ENCODE measurements around the gene TSPAN9. TPM values are rescaled to one million over a fixed set of nuclear protein-coding genes. Genes with fewer than 3 reads are reported as not detected.

TSPAN9 gene
- total RNA-seq, 4 donors from 2014 or later, result 13.7 to 35.4 (median 26.7) TPM

DNA sequence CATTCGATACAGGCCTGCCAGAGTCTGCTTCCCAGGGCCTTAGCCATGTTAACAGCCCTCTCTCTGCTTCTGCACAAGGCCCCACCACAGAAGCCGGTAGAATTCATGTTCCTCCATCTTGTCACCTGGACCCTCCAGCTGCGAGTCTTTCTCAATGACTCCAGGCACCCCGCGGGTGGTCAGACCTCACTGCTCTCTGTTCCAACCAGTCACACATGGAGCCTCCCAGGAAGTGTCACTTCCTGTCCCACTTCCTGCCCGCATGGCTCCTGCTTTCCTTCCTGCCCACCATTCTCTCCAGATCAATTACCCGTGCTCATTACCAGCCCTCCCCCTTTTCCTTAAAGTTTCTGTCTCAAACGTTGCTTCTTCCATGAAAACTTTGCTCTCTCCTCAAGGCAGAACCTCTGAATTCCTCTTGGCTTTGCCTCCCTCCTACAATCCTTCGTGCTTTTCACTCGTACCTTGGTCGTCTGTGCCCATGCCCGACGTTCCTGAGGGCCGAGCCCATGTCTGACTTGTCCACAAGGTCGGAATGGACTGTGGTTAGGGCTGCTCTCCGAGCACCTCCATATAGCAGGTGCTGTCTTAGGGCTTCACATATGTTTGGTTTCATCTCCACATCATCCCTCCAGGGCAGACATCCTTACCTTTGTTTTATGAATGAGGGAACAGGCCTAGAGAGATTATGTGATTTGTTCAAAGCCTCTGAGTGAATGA is 172.1 kb downstream of the TSPAN9 start:
- no peak for DNase-seq (ENCODE audit: extremely low spot score)
- peaks cover 38 to 91% (median 49%) of the 10 kb centered on the region in 4 donors for H3K4me1 ChIP-seq
- WGBS, result 84% methylated on average over 16 of the region's 16 CpGs
- H3K9me3 ChIP-seq, result no peaks in the 10 kb centered on the region
- no peaks in the 10 kb centered on the region for H3K27me3 ChIP-seq
- TF ChIP-seq POLR2A (IDR thresholded peaks at IDR 0.05; ENCODE audit: low read depth), result no peak
- TF ChIP-seq, protein P1, sequence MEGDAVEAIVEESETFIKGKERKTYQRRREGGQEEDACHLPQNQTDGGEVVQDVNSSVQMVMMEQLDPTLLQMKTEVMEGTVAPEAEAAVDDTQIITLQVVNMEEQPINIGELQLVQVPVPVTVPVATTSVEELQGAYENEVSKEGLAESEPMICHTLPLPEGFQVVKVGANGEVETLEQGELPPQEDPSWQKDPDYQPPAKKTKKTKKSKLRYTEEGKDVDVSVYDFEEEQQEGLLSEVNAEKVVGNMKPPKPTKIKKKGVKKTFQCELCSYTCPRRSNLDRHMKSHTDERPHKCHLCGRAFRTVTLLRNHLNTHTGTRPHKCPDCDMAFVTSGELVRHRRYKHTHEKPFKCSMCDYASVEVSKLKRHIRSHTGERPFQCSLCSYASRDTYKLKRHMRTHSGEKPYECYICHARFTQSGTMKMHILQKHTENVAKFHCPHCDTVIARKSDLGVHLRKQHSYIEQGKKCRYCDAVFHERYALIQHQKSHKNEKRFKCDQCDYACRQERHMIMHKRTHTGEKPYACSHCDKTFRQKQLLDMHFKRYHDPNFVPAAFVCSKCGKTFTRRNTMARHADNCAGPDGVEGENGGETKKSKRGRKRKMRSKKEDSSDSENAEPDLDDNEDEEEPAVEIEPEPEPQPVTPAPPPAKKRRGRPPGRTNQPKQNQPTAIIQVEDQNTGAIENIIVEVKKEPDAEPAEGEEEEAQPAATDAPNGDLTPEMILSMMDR (IDR thresholded peaks at IDR 0.05), result no peak
- TF ChIP-seq EP300 (IDR thresholded peaks at IDR 0.05), result no peak
- TF ChIP-seq POLR2AphosphoS5 (IDR thresholded peaks at IDR 0.05), result no peak
- H3K27ac ChIP-seq (replicated peaks in 1 of 4), result no peak overlapping the region
- intact Hi-C loops (cut with DNase I), result no loop called here
- no peak overlapping the region for H3K4me3 ChIP-seq
- peaks cover 0 to 4% (median 0%) of the 10 kb centered on the region in 4 donors for H3K36me3 ChIP-seq

DNA sequence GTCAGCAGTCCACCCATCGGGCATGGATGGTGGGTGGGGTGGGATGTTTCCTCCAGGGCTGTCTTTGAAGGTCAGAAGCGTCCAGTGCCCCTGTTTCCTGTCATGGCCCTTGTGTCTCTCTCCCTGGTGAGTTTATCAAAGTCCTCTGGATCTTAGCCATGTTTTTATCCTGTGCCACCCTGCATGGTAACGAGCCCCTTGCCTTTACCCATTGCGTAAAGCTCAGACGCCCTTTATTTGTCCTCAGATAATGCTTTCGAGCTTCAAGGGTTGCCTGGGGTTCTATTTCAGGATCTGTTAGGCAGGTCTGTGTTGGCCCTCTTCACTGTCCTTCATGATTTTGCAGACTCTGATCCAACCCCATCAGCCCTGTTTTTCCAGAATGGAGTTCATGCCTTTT is 172.9 kb downstream of the TSPAN9 start:
- TF ChIP-seq, protein P1 (IDR thresholded peaks at IDR 0.05), result no peak
- TF ChIP-seq EP300 (IDR thresholded peaks at IDR 0.05) (no peak), POLR2A (IDR thresholded peaks at IDR 0.05; ENCODE audit: low read depth) (no peak), POLR2AphosphoS5 (IDR thresholded peaks at IDR 0.05) (no peak)
- Histone ChIP-seq H3K4me1 (peaks cover 43 to 96% (median 56%) of the 10 kb centered on the region in 4 donors), H3K27me3 (no peaks in the 10 kb centered on the region), H3K27ac (replicated peaks in 1 of 4) (no peak overlapping the region), H3K36me3 (no peaks in the 10 kb centered on the region), H3K4me3 (no peak overlapping the region), H3K9me3 (no peaks in the 10 kb centered on the region)
- no peak for DNase-seq (ENCODE audit: extremely low spot score)
- intact Hi-C loops (cut with DNase I), result no loop called here
- 83% methylated on average over 6 of the region's 6 CpGs for WGBS

DNA sequence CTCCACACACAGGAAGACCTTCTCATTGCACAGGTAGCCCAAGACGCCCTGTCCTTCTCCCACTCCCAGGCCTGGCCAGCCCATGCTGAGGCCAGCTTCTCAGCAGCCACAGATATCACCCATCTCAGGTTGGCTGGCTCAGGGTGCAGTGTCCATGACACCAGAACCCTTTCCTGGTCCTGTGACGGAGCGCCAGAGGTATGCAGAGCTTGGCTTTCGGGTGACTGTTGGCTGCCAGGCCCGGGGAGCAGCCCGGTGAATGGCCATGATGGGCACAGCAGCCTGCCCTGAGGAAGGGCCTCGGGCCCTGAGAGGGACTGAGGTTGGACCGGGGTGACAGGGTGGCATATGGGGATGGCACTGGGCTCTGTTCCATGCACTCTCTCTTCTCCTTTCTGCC is 173.4 kb downstream of the TSPAN9 start:
- no peaks in the 10 kb centered on the region for H3K27me3 ChIP-seq
- H3K4me1 ChIP-seq, result peaks cover 43 to 96% (median 57%) of the 10 kb centered on the region in 4 donors
- no peaks in the 10 kb centered on the region for H3K9me3 ChIP-seq
- intact Hi-C loops (cut with DNase I), result no loop called here
- no peak overlapping the region for H3K4me3 ChIP-seq
- WGBS, result 90% methylated on average over 8 of the region's 8 CpGs
- TF ChIP-seq POLR2A (IDR thresholded peaks at IDR 0.05; ENCODE audit: low read depth) (no peak), EP300 (IDR thresholded peaks at IDR 0.05) (no peak), POLR2AphosphoS5 (IDR thresholded peaks at IDR 0.05) (no peak)
- TF ChIP-seq, protein P1 (IDR thresholded peaks at IDR 0.05), result no peak
- no peaks in the 10 kb centered on the region for H3K36me3 ChIP-seq
- DNase-seq (ENCODE audit: extremely low spot score), result no peak
- peak overlapping the region in 2 of 4 donors; percentile 16 to 78 for H3K27ac ChIP-seq (replicated peaks in 1 of 4)

DNA sequence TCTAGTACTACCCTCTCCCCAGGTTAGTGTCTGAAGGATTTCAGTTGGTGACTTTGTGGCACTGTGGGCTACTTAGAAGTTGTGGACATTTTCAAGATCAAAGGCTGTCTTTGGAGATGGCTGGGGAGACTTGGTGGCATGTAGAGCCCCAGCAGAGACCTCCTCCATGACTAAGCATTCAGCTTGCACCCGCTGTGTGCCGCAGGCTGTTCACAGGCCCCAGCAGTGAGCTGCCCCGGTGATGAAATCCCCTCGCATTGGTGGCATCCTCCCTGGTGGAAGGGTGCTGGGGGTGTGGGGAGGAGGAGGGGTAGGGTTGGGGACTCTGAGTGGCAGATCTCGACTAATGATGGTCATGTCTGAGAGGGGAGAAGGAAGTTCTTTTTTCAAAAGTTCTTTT is 173.9 kb downstream of the TSPAN9 start:
- Histone ChIP-seq H3K9me3 (no peaks in the 10 kb centered on the region), H3K4me3 (no peak overlapping the region), H3K27me3 (no peaks in the 10 kb centered on the region), H3K27ac (replicated peaks in 1 of 4) (peak overlapping the region in 2 of 4 donors; percentile 16 to 78), H3K36me3 (no peaks in the 10 kb centered on the region), H3K4me1 (peaks cover 43 to 96% (median 57%) of the 10 kb centered on the region in 4 donors)
- TF ChIP-seq, protein P1 (IDR thresholded peaks at IDR 0.05), result no peak
- TF ChIP-seq EP300 (IDR thresholded peaks at IDR 0.05), result no peak
- no peak for TF ChIP-seq POLR2A (IDR thresholded peaks at IDR 0.05; ENCODE audit: low read depth)
- no peak for TF ChIP-seq POLR2AphosphoS5 (IDR thresholded peaks at IDR 0.05)
- no peak for DNase-seq (ENCODE audit: extremely low spot score)
- 81% methylated on average over 5 of the region's 5 CpGs for WGBS
- intact Hi-C loops (cut with DNase I), result no loop called here
